Hepatocyte (in vitro differentiated cells): Measurements from ENCODE around the gene MTNR1A. TPM values are rescaled to one million over a fixed set of nuclear protein-coding genes. Genes with fewer than 3 reads are reported as not detected.

ENCODE experiments used
- DNase-seq: peaks from one replicate; pipeline ENCODE4 v3.0.0-alpha.2; 2016; ENCODE audit warnings: low spot score
- H2AFZ ChIP-seq: fragments of 200-600 bp; sonication (generic); 2 replicates; pipeline ENCODE4 v1.6.0; 2016; ENCODE audit warnings: antibody characterized with exemption, mild to moderate bottlenecking
- H3K27ac ChIP-seq: fragments of 200-600 bp; sonication (generic); 2 replicates; pipeline ENCODE4 v1.5.1; 2016; ENCODE audit warnings: mild to moderate bottlenecking
- H3K27me3 ChIP-seq: fragments of 200-600 bp; sonication (generic); 2 replicates; pipeline ENCODE4 v1.6.1; 2016
- H3K36me3 ChIP-seq: fragments of 200-600 bp; sonication (generic); replicated peaks from 2 replicates; pipeline ENCODE4 v1.5.1; 2016; ENCODE audit warnings: low read depth; ENCODE audit not compliant: insufficient read depth
- H3K4me1 ChIP-seq: fragments of 200-600 bp; sonication (generic); 2 replicates; pipeline ENCODE4 v1.5.1; 2016; ENCODE audit warnings: mild to moderate bottlenecking, moderate library complexity; ENCODE audit not compliant: insufficient read depth
- H3K4me2 ChIP-seq: fragments of 200-600 bp; sonication (generic); 2 replicates; pipeline ENCODE4 v1.6.0; 2016
- H3K4me3 ChIP-seq: fragments of 200-600 bp; sonication (generic); 2 replicates; pipeline ENCODE4 v1.5.1; 2016; ENCODE audit warnings: mild to moderate bottlenecking
- H3K79me2 ChIP-seq: fragments of 200-600 bp; sonication (generic); 2 replicates; pipeline ENCODE4 v1.6.0; 2017; ENCODE audit warnings: mild to moderate bottlenecking
- H3K9me2 ChIP-seq: fragments of 200-600 bp; sonication (generic); replicated peaks from 2 replicates; pipeline ENCODE4 v1.6.0; 2017; ENCODE audit warnings: mild to moderate bottlenecking; ENCODE audit not compliant: insufficient read depth
- H3K9me3 ChIP-seq: fragments of 200-600 bp; sonication (generic); 2 replicates; pipeline ENCODE4 v1.5.1; 2016; ENCODE audit warnings: low read depth, mild to moderate bottlenecking
- H4K20me1 ChIP-seq: fragments of 200-600 bp; sonication (generic); 2 replicates; pipeline ENCODE4 v1.6.0; 2016; ENCODE audit warnings: mild to moderate bottlenecking; ENCODE audit not compliant: insufficient read depth, poor library complexity, severe bottlenecking
- CTCF ChIP-seq: fragments of 200-600 bp; sonication (generic); IDR thresholded peaks from 2 replicates; pipeline ENCODE4 v1.5.1; 2016; ENCODE audit warnings: antibody characterized with exemption, mild to moderate bottlenecking; ENCODE audit not compliant: poor library complexity
- EZH2 ChIP-seq: fragments of 200-600 bp; sonication (generic); IDR thresholded peaks from 2 replicates; pipeline ENCODE4 v1.6.1; 2016; ENCODE audit warnings: antibody characterized with exemption, mild to moderate bottlenecking, borderline replicate concordance
- EZH2phosphoT487 ChIP-seq: fragments of 200-600 bp; sonication (generic); IDR thresholded peaks from one replicate; pipeline ENCODE4 v1.6.1; 2018; ENCODE audit warnings: antibody characterized with exemption, mild to moderate bottlenecking, low read depth, moderate library complexity; ENCODE audit not compliant: unreplicated experiment, severe bottlenecking
- WGBS: methylation state at CpG from one replicate; pipeline ENCODE4 v1.1.6; 2016; ENCODE audit warnings: low lambda C conversion rate; ENCODE audit errors: missing lambda C conversion rate; 5-methylcytosine and 5-hydroxymethylcytosine counted together
- polyA plus RNA-seq: library from polyadenylated mRNA; unstranded; fragments of >200 nt; fragmentation: Nextera tagmentation; extraction: Ambion mirVana; gene quantifications from 2 replicates; pipeline ENCODE4 v1.2.1, GENCODE V29; 2016
- total RNA-seq: library from RNA; depleted of rRNA; stranded (reverse); fragments of >200 nt; gene quantifications from 2 replicates; pipeline ENCODE4 v1.2.3, GENCODE V29; 2014

The MTNR1A gene
- total and polyA plus RNA-seq, 2 experiments from 2014 or later: not detected

- DNase-seq: no peak
- TF ChIP-seq CTCF (no peak), EZH2phosphoT487 (no peak), EZH2 (no peak)
- H4K20me1 ChIP-seq: no peaks in the 10 kb centered on the region
- no peak overlapping the region for H3K4me2 ChIP-seq
- no peaks in the 10 kb centered on the region for H3K9me2 ChIP-seq
- no peaks in the 10 kb centered on the region for H3K79me2 ChIP-seq
- WGBS: 97% methylated on average over 2 of the region's 2 CpGs
- no peaks in the 10 kb centered on the region for H3K9me3 ChIP-seq
- H3K4me3 ChIP-seq: no peak overlapping the region
- no peaks in the 10 kb centered on the region for H3K27me3 ChIP-seq
- H3K27ac ChIP-seq: no peak overlapping the region
- H3K4me1 ChIP-seq: no peaks in the 10 kb centered on the region
- H2AFZ ChIP-seq: no peak overlapping the region
- H3K36me3 ChIP-seq: no peaks in the 10 kb centered on the region
Observed at GRCh38 chr4:186543206-186543605, 12.2 kb downstream of the MTNR1A start.

GRCh38 chr4:186541801-186542200 lies 13.6 kb downstream of the MTNR1A start:
- Histone ChIP-seq H3K79me2 (no peaks in the 10 kb centered on the region), H3K4me2 (no peak overlapping the region), H3K4me1 (no peaks in the 10 kb centered on the region), H4K20me1 (no peaks in the 10 kb centered on the region), H2AFZ (no peak overlapping the region), H3K9me2 (no peaks in the 10 kb centered on the region), H3K27me3 (no peaks in the 10 kb centered on the region), H3K36me3 (no peaks in the 10 kb centered on the region), H3K27ac (no peak overlapping the region), H3K4me3 (no peak overlapping the region), H3K9me3 (no peaks in the 10 kb centered on the region)
- no peak for DNase-seq
- TF ChIP-seq EZH2: no peak
- no peak for TF ChIP-seq EZH2phosphoT487
- 75% methylated on average over 4 of the region's 4 CpGs for WGBS

- no peak overlapping the region for H3K4me2 ChIP-seq
- no peaks in the 10 kb centered on the region for H4K20me1 ChIP-seq
- TF ChIP-seq EZH2phosphoT487 (no peak), CTCF (no peak), EZH2 (no peak)
- no peak overlapping the region for H3K4me3 ChIP-seq
- no peaks in the 10 kb centered on the region for H3K9me2 ChIP-seq
- WGBS: 83% methylated on average over 19 of the region's 19 CpGs
- no peak for DNase-seq
- no peaks in the 10 kb centered on the region for H3K36me3 ChIP-seq
- H3K9me3 ChIP-seq: no peaks in the 10 kb centered on the region
- no peak overlapping the region for H3K27ac ChIP-seq
- no peaks in the 10 kb centered on the region for H3K27me3 ChIP-seq
- H3K79me2 ChIP-seq: no peaks in the 10 kb centered on the region
- no peaks in the 10 kb centered on the region for H3K4me1 ChIP-seq
- no peak overlapping the region for H2AFZ ChIP-seq
Observed at GRCh38 chr4:186537843-186538521, 17.4 kb downstream of the MTNR1A start.

- H3K4me2 ChIP-seq: no peak overlapping the region
- no peak overlapping the region for H3K4me3 ChIP-seq
- DNase-seq: no peak
- H3K9me3 ChIP-seq: no peaks in the 10 kb centered on the region
- H4K20me1 ChIP-seq: no peaks in the 10 kb centered on the region
- H3K36me3 ChIP-seq: no peaks in the 10 kb centered on the region
- no peak overlapping the region for H2AFZ ChIP-seq
- H3K27ac ChIP-seq: no peak overlapping the region
- TF ChIP-seq EZH2 (no peak), CTCF (no peak), EZH2phosphoT487 (no peak)
- no peaks in the 10 kb centered on the region for H3K4me1 ChIP-seq
- no peaks in the 10 kb centered on the region for H3K79me2 ChIP-seq
- WGBS: 93% methylated on average over 9 of the region's 10 CpGs
- H3K27me3 ChIP-seq: no peaks in the 10 kb centered on the region
- no peaks in the 10 kb centered on the region for H3K9me2 ChIP-seq
Observed at GRCh38 chr4:186536285-186536684, 19.1 kb downstream of the MTNR1A start.
